ENCODE measurements around the gene HAUS1.
A peak's percentile ranks its signal among the peaks of the same experiment; 100 is the strongest.
"Not testable (repeated sequence)": the region's sequence is repeated elsewhere in the genome, so short reads cannot be mapped to it uniquely, and the experiment has no call there.

The HAUS1 gene

DNA sequence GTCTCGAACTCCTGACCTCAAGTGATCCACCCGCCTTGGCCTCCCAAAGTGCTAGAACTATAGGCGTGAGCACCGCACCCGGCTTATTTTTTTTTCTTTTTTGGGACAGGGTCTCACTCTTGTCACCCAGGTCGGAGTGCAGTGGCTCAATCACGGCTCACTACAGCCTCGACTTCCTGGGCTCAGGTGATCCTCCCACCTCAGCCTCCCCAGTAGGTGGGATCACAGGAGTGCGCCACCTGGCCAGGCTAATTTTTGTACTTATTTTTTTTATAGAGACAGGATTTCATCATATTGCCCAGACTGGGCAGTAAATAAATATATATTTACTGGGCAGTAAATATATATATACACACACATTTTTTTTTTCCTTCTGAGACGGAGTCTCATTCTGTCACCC is 8.7 kb upstream of the HAUS1 start:
- DNase-seq = no peak

DNA sequence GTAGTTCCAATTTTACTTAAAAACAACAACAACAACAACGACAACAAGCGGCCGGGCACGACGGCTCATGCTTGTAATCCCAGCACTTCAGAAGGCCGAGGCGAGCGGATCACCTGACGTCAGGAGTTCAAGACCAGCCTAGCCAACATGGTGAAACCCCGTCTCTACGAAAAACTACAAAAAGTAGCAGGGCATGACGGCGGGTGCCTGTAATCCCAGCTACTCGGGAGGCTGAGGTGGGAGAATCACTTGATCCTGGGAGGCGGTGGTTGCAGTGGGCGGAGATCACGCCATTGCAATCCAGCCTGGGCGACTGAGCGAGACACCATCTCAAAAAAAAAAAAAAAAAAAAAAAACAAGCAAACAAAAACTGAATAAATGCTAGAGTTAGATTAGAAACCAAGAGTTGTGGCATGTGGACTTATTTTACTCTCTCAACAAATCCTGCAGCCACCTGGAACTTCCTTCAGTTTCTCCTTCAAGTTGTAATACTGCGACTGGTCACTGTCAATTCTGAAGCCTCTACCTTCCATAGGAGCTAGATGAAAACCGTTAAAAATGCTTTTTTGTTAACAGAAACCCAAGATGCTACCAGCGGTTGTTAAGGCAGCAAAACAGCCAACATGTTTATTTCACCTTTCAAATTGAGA is 7.4 kb upstream of the HAUS1 start:
- DNase-seq = no peak

DNA sequence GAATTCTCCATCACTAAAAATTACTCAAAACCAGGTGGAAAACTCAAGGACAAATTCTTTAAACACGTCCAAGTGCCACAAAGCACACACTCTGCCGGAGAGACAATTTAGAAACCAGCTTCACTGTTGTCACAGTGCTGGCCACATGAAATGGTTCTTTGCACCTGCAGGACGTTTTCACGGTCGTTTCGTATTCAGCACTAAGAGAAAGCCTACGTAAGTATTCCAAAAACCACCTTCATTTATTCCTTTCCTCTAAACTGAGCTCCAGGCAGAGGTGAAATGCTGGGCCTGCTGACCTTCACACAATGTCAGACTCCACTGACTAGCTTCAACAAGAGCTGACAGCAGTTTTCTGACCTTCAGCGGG is 6.8 kb upstream of the HAUS1 start:
- DNase-seq = no peak

DNA sequence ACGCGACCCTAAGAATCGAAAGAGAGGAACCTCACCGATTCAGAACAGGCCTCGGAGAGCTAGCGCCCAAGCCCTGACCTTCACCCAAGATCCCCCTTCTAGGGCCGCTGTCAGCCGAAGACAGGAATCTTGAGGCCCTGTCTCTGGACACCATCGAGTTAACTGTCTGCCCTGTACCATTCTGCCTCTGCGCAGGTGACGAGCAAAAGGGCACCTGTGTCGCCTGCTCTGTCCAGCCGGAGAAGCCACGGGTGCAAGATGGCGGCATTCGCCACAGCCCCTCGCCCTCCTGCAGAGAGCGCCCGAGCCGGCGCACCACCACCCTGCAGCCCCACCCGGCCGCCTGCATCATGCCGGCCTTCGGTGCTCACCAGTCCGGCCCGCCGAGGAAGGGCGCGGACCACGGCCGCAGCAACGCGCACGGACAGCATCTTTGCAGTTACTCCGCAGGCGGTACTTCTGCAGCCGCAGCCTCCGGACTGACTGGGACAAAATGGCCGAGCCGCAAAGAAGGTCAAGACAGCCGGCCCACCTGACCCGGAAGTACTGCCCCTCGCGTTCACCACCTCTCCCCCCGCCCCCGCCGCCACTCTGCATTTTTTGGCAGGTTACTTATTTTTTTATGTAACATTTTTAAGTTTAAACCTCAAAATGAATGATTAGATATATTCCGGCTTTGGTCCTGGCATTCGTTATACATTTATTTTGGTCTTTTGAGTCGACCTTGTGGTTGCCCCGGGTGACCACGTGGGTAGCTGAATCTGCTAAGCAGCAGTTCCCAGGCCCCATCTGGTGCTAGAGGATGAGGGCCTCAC is 6.2 kb upstream of the HAUS1 start, which contains the start of gene ATP5F1A:
TSS of gene ATP5F1A (minus strand) at position 496 of the 815 bp plus-strand sequence. CDS start at position 431, 65 bp downstream.
- DNase-seq = peak; percentile 79 to 83

DNA sequence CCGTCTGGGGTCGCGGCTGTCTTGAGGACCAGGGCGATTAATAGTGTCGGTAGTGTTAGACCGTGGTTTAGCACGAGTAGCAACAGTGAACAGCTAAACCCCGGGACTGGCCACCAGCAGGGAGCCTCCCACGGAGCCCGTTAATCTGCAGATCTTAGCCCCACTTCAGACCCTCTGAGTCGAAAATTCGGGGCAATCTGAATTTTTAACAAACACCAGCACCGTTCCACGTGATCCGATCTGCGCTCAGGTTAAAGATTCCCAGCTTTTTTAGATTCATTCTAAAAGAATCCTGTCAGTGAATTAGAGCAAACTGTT is 5.6 kb upstream of the HAUS1 start:
- DNase-seq = no peak

DNA sequence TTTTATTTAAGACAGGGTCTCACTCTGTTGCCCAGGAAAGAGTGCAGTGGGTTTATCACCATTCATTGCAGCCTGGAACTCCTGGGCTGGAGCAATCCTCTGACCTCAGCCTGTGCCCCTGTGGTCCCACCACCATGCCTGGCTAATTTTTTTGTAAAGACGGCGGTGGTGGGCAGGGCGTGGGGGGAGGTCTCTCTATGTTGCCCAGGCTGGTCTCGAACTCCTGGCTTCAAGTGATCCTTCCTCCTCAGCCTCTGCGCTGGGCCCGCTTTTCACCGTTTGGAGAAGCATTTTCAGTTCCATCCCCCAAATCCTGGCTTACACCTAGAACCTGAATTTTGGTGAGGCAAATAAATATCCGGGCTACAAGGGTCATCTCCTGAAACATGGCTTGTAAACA is 4.7 kb upstream of the HAUS1 start:
- no peak for DNase-seq

DNA sequence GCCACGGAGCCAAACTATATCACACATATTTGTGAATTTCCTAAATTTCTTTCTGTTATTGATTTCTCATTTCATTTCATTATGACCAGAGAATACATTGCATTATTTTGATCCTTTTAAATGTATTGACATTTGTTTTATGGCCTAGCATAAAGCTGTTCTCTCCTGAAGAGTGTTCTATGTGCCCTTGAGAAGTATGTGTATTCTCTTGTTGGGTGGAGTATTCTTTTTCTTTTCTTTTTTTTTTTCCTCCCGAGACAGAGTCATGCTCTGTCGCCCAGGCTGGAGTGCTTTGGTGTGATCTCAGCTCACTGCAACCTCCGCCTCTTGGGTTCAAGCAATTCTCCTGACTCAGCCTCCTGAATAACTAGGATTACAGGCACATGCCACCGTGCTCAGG is 5.2 kb downstream of the HAUS1 start:
- DNase-seq = no peak

DNA sequence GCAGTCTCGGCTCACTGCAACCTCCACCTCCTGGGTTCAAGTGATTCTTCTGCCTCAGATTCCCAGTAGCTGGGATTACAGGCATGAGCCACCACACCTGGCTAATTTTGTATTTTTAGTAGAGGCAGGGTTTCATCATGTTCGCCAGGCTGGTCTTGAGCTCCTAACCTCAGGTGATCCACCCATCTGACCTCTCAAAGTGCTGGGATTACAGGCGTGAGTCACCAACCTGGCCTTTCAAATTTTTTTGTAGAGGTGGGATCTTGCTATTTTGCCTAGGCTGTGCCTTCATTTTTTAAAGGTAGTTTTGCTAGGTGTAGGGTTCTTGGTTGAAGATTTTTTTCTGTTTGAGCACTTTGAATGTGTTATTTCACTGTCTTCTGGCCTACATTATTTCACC is 6.2 kb downstream of the HAUS1 start:
- DNase-seq = no peak

DNA sequence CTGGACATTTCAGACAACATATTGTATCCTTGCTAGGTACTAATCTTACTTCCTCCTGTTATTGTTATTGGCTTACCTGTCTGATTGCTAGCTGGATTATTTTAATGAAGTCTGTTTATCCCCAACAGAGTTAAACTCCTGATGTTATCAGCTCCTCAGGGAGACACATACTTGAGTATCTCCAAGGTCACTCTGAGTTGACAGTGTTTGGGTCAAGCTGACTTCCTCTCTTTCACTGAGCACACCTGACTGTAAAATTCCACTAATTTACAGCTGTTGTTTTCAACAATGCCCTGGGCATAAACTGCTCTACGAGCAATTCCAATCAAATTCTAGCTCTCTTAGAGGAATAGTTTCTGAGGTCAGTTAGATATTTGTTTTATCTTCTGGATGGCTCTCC is 9.6 kb downstream of the HAUS1 start:
- no peak for DNase-seq

DNA sequence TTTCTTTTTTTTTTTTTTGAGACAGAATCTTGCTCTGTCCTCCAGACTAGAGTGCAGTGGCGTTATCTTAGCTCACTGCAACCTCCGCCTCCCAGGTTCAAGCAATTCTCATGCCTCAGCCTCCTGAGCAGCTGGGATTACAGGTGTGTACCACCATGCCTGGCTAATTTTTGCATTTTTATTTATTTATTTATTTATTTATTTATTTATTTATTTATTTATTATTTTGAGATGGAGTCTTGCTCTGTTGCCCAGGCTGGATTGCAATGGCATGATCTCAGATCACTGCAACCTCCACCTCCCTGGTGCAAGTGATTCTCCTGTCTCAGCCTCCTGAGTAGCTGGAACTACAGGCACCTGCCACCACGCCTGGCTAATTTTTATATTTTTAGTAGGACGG is 22.4 kb downstream of the HAUS1 start:
- not testable (repeated sequence) for DNase-seq

DNA sequence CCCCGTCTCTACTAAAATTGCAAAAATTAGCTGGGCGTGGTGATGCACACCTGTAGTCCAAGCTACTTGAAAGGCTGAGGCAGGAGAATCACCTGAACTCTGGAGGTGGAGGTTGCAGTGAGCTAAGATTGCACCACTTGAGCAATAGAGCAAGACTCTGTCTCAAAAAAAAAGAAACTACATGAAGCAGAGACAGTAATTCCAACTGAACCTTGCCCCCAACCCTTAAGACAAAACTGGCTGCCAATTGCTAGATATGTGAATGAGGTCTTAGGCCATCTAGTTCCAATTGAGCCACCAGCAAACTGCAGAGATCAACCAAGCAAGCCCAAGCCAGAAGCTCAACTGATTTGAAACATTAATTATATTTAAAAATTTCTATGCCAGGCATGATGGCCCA is 25.9 kb downstream of the HAUS1 start:
- no peak for DNase-seq

DNA sequence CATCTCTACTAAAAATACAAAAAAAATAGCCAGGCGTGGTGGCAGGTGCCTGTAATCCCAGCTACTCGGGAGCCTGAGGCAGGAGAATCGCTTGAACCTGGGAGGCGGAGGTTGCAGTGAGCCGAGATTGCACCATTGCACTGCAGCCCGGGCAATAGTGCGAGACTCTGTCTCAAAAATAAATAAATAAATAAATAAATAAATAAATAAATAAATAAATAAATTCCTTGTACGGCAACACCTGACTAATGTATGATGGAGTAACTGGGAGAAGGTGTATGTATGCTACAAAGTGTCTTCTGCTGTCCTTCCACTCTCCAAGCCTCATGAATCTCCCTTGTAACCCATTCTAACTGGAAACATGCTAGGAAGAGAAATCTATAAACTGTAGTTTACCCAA is 26.4 kb downstream of the HAUS1 start:
- not testable (repeated sequence) for DNase-seq

DNA sequence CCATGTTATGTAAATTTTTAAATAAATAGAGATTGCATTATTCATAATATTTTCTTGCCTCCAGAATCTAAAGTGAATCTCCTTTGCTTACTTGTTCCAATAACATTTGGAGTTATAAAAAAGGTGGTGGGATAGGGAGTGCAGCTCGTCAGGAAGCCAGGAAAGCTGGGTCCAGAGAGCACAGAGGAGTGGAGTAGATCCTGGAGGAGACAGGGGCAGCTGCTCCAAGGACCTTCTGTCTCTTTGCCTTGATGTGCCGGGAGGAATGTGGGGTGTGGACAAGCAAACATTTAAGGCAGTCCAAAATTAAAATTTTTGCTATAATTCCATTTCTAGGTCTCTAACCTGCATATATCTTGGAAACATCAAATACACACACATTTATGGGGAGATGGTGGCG is 29.3 kb downstream of the HAUS1 start:
- no peak for DNase-seq

DNA sequence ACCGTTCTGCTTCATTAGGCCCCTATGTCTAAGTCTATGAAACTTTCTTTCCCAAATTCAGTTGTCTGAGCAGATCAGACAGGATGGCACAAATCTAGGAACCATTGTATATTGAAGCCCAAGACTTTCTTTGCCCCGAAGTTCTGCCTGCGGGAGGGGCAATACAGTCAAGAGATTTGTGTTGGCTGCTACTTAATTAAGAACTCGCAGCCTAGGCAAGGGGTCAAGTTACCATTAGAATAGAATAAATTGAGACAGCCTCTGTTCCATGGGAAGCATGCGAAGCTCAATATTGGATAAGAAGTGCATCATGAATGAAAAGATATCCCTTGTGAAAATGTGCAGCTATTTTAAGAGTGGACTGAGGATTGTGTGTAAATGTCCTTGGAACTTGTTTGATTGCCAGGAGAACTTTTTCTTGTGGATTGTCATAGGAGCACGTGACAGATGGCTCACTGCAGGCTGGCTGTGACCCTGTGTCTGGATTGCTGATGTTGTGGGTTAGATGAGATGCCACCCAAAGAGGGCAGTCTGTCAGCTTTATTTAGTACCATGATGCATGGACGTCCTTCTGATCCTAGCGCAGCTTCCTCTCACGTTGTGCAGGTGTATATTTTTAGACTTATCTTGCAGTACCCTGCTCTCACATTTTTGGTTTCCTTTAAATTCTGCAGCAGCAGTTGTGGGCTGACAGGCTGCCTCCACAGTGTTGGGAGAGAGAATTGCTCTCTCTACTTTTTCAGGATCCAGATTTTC is 30.9 kb downstream of the HAUS1 start:
- DNase-seq = no peak

DNA sequence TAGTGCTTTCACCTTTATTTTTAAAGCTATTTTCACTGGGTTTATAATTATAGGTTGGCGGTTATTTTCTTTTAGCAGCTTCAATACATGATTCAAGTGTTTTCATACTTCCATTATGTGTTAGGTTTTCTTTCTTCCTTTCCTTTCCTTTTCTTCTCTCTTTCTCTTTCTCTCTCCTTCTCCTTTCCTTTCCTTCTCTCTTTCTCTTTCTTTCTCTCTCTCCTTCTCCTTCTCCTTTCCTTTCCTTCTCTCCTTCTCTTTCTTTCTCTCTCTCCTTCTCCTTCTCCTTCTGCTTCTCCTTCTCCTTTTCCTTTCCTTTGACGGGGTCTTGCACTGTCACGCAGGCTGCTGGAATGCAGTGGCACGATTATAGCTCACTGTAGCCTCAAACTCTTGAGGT is 36.0 kb downstream of the HAUS1 start:
- no peak for DNase-seq

DNA sequence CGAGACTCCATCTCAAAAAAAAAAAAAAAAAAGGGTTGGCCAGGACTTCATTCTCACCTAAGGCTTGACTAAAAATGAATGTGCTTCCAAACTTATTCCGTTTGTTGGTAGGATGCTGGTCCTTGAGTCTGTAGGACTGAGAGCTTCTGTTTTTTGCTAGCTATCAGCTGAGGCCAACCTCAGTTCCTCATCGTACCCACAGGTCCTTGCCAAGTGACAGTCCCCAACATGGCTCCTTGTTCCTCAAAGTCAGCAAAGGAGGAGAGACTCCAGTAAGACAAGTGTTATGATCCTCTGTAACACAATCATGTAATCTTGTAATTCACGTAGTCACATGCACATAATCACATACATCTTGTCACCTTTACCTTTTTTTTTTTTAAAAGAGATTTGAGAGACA is 37.0 kb downstream of the HAUS1 start:
- DNase-seq = no peak

DNA sequence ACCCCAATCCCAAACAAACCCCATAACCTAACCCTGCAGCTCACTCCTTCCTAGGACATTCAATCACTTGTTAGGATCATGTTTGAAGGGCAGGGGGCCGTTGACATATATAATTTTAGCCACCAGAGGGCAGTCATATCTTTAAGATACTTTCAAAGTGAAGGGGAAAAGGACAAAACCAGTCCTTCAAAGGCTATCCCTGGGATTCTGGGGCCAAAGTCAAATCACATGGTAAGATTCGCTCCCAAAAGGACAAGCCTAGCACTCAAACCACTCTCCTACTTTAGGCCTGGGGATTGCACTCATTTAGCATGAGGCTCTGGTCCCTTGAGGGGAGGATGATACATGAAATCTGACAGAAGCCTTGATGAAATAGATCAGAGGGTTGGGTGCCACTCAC is 44.6 kb downstream of the HAUS1 start:
- DNase-seq = peak; percentile 25 to 29

DNA sequence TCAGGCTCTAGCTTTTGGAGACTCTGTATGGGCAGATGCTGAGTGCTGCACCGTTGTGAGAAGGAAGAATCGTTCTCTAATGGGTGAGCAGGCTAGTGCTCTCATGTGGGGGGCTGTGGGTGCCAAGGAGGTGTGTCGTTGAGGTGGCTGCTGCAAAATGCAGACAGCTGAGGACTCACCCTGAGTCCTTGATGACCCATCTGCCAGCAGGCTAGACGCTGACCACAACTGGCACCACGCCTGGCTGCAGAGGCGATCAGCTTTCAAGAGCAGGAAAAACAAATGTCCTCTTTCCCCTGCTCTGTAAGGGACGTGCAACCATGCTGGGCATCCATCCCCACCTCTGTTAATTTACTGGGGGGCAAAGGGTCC is 48.2 kb downstream of the HAUS1 start:
- DNase-seq = no peak

DNA sequence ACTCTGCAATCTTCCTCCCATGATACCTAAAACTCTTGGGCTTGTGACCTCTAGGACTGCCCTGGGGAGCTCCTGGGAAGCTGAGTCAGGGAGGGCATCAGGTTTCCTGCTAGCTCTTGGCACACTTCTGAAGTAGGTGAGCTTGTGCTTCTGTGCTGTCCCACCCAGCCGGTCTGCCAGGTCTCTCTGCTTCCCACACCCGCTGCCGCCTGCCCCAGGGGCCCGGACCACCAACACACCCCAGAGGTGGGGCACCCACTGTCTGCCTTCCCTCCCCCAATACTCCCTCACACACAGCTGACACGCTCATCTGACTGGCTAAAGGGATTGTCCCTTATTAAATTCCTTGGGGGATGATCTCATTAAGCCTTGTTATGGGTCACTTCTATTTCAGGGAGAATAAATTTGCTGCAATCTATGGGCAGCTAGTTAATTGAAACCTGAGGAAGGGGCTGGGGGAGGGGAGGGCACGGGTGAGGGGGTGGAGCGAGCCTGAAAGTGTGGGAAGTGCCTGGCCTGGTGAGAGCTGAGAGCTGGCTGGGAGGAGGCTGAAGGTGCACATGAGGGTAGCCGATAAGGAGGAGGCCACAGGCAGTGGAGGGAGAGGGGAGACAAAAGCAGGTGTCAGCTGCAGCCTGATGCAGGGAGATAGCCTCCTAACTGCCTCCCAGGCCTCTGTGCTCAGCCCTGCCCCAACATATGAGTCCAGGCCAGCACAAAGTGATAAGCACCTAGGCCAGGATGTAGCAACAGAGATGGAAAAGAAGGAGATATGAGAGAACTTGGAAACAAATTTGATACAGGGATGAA is 48.8 kb downstream of the HAUS1 start:
- no peak for DNase-seq

DNA sequence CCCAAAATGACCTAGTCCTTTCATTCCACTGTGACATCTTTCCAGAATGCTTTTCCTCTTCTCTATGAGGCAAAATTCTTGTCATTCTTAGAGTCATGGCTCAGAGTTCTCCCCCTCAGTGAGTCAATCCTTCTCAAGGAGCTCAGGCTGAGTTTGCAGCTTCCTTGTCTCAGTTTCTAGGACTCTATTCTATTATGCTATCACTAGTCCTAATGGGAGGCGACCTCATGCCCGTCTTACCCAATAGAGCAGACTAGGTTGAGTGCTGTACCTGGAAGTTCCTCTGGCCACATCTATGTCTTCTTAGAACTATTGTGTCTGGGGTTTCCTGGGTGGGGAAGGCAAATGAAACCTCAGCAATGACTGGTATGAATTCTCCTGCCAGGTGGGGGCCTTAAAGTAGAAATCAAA is 51.5 kb downstream of the HAUS1 start:
- DNase-seq = peak; percentile 39 to 52

DNA sequence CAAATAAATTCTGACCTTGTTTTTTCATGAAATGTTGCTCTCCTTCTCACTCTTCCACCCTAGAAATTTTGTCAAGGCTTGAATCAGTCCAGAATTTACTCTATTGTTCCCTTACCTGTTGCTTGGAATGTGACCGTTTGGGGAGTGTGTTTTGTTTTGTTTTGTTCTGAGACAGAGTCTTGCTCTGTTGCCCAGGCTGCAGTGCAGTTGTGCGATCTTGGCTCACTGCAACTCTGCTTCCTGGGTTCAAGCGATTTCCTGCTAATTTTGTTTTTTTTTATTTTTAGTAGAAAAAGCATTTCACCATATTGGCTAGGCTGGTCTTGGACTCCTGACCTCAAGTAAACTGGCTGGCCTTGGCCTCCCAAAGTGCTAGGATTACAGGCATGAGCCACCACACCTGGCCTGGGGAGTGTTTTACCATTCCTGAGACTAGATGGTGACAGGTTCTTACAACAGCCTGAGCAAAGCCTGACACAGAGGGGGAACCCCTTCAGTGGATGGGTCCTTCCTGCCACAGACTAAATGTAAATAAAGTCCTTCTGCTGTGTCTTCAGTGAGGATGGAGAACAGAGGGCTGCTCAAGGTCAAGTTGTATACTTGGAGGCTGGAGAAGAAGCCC is 52.0 kb downstream of the HAUS1 start:
- DNase-seq = peak; percentile 9 to 18

DNA sequence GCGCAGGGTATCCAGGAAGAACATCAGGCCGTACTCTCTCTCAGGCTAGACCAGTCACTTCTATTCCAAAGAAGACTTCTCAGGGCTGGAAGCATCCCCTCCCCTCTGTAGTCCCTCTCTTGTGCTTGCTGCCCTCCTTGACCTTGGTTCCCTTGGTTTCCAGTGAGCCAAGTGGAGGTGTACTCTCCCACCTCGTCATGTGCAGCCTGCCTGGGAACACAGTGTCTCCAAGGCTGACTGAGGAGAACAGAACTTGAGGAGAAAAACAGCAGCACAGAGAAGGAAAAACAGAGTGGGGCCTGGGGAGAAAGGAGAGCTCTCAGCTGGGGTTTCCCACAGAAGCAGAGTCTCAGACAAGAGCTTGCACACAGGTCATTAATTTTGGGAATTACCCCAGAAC is 52.7 kb downstream of the HAUS1 start:
- DNase-seq = no peak

DNA sequence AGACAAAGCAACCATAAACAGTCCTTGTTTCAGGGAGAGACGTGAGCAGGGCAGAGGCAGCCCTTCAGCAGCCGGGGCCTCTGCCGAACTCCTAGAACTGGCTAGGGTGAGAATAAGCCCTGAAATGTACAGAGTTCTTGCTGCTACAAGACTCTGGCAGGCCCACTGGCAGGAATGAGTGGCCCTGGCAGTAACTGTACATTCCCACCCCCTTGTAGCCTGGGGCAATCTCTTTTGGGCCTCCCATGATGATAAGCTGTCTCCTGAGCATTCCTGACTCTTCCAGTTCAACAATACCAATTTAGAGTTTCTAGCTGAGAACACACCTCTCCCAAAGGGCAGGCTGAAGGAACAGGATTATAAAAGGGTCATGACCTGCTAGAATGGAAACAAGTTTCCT is 54.3 kb downstream of the HAUS1 start:
- no peak for DNase-seq
